A549 (cell line): ENCODE results near the gene R3HDM2. TPM values are rescaled to one million over a fixed set of nuclear protein-coding genes. Genes with fewer than 3 reads are reported as not detected.

Experiments
- ATAC-seq, 2 experiments: fragments of 200-7000 bp in 1 of 2; fragments of >200 bp in 1 of 2; cut with Nextera tagmentation in 1 of 2; cut with Tn5 transposase in 1 of 2; 3 replicates each; pipeline versions ENCODE4 v1.8.0 to v1.9.1; 2018 to 2020; ENCODE audit warnings: mild to moderate bottlenecking in 1 of 2, moderate library complexity in 1 of 2
- CTCF ChIA-PET: fragments of 300-600 bp; sonication (Branson Sonifier 250); formaldehyde crosslinking; extraction: SDS; loops from one replicate; lab custom pipeline; 2021; ENCODE audit warnings: antibody characterized with exemption, inconsistent platforms; lab: Yijun Ruan, JAX
- POLR2A ChIA-PET: fragments of 350-600 bp; formaldehyde crosslinking; extraction: SDS; loops from one replicate; lab custom pipeline; 2021; ENCODE audit warnings: antibody characterized with exemption, inconsistent platforms; lab: Yijun Ruan, JAX
- DNase-seq, 2 experiments: peaks; one replicate each; pipeline versions ENCODE4 v3.0.0 to v3.0.0-alpha.2; 2011 to 2016; ENCODE audit warnings: low read depth in 1 of 2, low spot score in 1 of 2
- FAIRE-seq: peaks from 2 replicates; lab custom pipeline; 2011; peaks lifted over from hg19 to GRCh38; lab: Jason Lieb, UNC
- H3K27ac ChIP-seq, 2 experiments: fragments of >200 bp; sonication (Bioruptor Twin); formaldehyde crosslinking; 3 replicates each; pipeline ENCODE4 v1.5.1; 2016 to 2017
- H3K4me1 ChIP-seq: fragments of >200 bp; sonication (Bioruptor Twin); formaldehyde crosslinking; 3 replicates; pipeline ENCODE4 v1.6.1; 2016
- H3K4me2 ChIP-seq: fragments of >200 bp; sonication (Bioruptor Twin); formaldehyde crosslinking; 3 replicates; pipeline ENCODE4 v1.6.1; 2016
- H3K4me3 ChIP-seq: fragments of >200 bp; sonication (Bioruptor Twin); formaldehyde crosslinking; 3 replicates; pipeline ENCODE4 v1.5.1; 2016
- H3K9me3 ChIP-seq: fragments of >200 bp; sonication (Bioruptor Twin); formaldehyde crosslinking; 3 replicates; pipeline ENCODE4 v1.6.1; 2016
- BHLHE40 ChIP-seq: IDR thresholded peaks from 2 replicates; pipeline ENCODE4 v1.6.1; 2012; ENCODE audit warnings: low read depth, low read length, inconsistent platforms
- CBX2 ChIP-seq: fragments of 200-600 bp; sonication (generic); IDR thresholded peaks from 2 replicates; pipeline ENCODE4 v1.6.1; 2016; ENCODE audit warnings: low read depth, mild to moderate bottlenecking, borderline replicate concordance
- CBX8 ChIP-seq: fragments of 200-600 bp; sonication (generic); IDR thresholded peaks from 2 replicates; pipeline ENCODE4 v1.6.1; 2016
- CEBPB ChIP-seq, 2 experiments: fragments of >200 bp in 1 of 2; sonication (Bioruptor Twin) in 1 of 2; formaldehyde crosslinking in 1 of 2; IDR thresholded peaks; 2 replicates each; pipeline ENCODE4 v1.6.1; 2012 to 2016
- CHD2 ChIP-seq: fragments of 150-350 bp; IDR thresholded peaks from 2 replicates; pipeline ENCODE4 v1.6.1; 2014; ENCODE audit warnings: low read length; ENCODE audit not compliant: partially characterized antibody
- CHD4 ChIP-seq: fragments of 200-600 bp; sonication (generic); IDR thresholded peaks from 2 replicates; pipeline ENCODE4 v1.6.1; 2016; ENCODE audit warnings: antibody characterized with exemption, mild to moderate bottlenecking, borderline replicate concordance
- EP300 ChIP-seq, 2 experiments: fragments of >200 bp; sonication (Bioruptor Twin); formaldehyde crosslinking; IDR thresholded peaks; 2 replicates in 1 of 2; 3 replicates in 1 of 2; pipeline ENCODE4 v1.6.1; 2016 to 2017
- ESRRA ChIP-seq: fragments of 150-350 bp; IDR thresholded peaks from 2 replicates; pipeline ENCODE4 v1.6.1; 2014; ENCODE audit warnings: mild to moderate bottlenecking, low read length, borderline replicate concordance
- FOSB ChIP-seq: fragments of 250-450 bp; sonication (Bioruptor Pico); IDR thresholded peaks from 2 replicates; pipeline ENCODE4 v1.5.0; 2020; ENCODE audit warnings: mild to moderate bottlenecking, moderate library complexity
- FOSL2 ChIP-seq, 2 experiments: fragments of 450-650 bp in 1 of 2; fragments of >200 bp in 1 of 2; sonication (Bioruptor Twin) in 1 of 2; formaldehyde crosslinking; IDR thresholded peaks; 2 replicates each; pipeline versions ENCODE4 v1.5.0 to v1.6.1; 2016 to 2020; ENCODE audit warnings: mild to moderate bottlenecking in 1 of 2, moderate library complexity in 1 of 2
- GATA3 ChIP-seq: IDR thresholded peaks from 2 replicates; pipeline ENCODE4 v1.6.1; 2012; ENCODE audit warnings: borderline replicate concordance
- HEYL ChIP-seq: fragments of 250-450 bp; sonication (Bioruptor Pico); IDR thresholded peaks from 2 replicates; pipeline ENCODE4 v1.8.0; 2021; ENCODE audit warnings: mild to moderate bottlenecking, moderate library complexity
- HOXA7 ChIP-seq: fragments of 250-450 bp; sonication (Bioruptor Pico); IDR thresholded peaks from 2 replicates; pipeline ENCODE4 v1.5.0; 2020; ENCODE audit warnings: mild to moderate bottlenecking, moderate library complexity
- HOXB13 ChIP-seq: fragments of 250-450 bp; sonication (Bioruptor Pico); IDR thresholded peaks from 2 replicates; pipeline ENCODE4 v1.5.0; 2020; ENCODE audit warnings: low read depth, mild to moderate bottlenecking, moderate library complexity
- JUN ChIP-seq, 2 experiments: fragments of >200 bp; sonication (Bioruptor Twin); formaldehyde crosslinking; IDR thresholded peaks; 2 replicates in 1 of 2; 3 replicates in 1 of 2; pipeline ENCODE4 v1.6.1; 2016 to 2017
- JUNB ChIP-seq: fragments of >200 bp; sonication (Bioruptor Twin); formaldehyde crosslinking; IDR thresholded peaks from 2 replicates; pipeline ENCODE4 v1.6.1; 2016
- KDM1A ChIP-seq: fragments of 200-600 bp; sonication (generic); IDR thresholded peaks from 2 replicates; pipeline ENCODE4 v1.6.1; 2016; ENCODE audit warnings: low read depth, mild to moderate bottlenecking
- MAFK ChIP-seq: fragments of 450-650 bp; IDR thresholded peaks from 2 replicates; pipeline ENCODE4 v1.6.1; 2014; ENCODE audit not compliant: partially characterized antibody
- NR3C1 ChIP-seq: fragments of >200 bp; sonication (Bioruptor Twin); formaldehyde crosslinking; IDR thresholded peaks from 3 replicates; pipeline ENCODE4 v1.6.1; 2017
- POLR2A ChIP-seq: IDR thresholded peaks from 2 replicates; pipeline ENCODE4 v1.6.1; 2012; ENCODE audit warnings: mild to moderate bottlenecking, low read length
- RAD21 ChIP-seq, 2 experiments: fragments of >200 bp in 1 of 2; sonication (Bioruptor Twin) in 1 of 2; formaldehyde crosslinking in 1 of 2; IDR thresholded peaks in 1 of 2; conservative IDR thresholded peaks in 1 of 2; 2 replicates in 1 of 2; 3 replicates in 1 of 2; pipeline ENCODE4 v1.6.1; 2012 to 2018; ENCODE audit warnings: inconsistent platforms in 1 of 2
- RARB ChIP-seq: fragments of 250-450 bp; sonication (Bioruptor Pico); IDR thresholded peaks from 2 replicates; pipeline ENCODE4 v1.8.0; 2021; ENCODE audit warnings: mild to moderate bottlenecking, moderate library complexity
- RFX5 ChIP-seq: fragments of 450-650 bp; IDR thresholded peaks from 2 replicates; pipeline ENCODE4 v1.7.1; 2014; ENCODE audit warnings: antibody characterized with exemption, mild to moderate bottlenecking, moderate library complexity
- SREBF2 ChIP-seq: fragments of 450-650 bp; IDR thresholded peaks from 2 replicates; pipeline ENCODE4 v1.6.1; 2014; ENCODE audit warnings: mild to moderate bottlenecking, moderate library complexity
- WGBS: methylation state at CpG from one replicate; pipeline ENCODE4 v1.1.6; 2017; ENCODE audit errors: missing lambda C conversion rate; 5-methylcytosine and 5-hydroxymethylcytosine counted together
- polyA plus RNA-seq, 4 experiments: library from polyadenylated mRNA; depleted of rRNA in 3 of 4; stranded (reverse); fragments of >200 nt; fragmentation: RNase III in 1 of 4; extraction: RNeasy Plus Mini Kit Qiagen cat#74134 plus additional on column Dnase treatment in 1 of 4; gene quantifications; 2 replicates in 3 of 4; 3 replicates in 1 of 4; pipeline ENCODE4 v1.2.3, GENCODE V29; 2011 to 2017
- TF ChIP-seq, protein P1 (sequence below): IDR thresholded peaks from 2 replicates; pipeline ENCODE4 v1.6.1; 2012
- TF ChIP-seq, protein P2 (sequence below): fragments of >200 bp; sonication (Bioruptor Twin); formaldehyde crosslinking; IDR thresholded peaks from 3 replicates; pipeline ENCODE4 v1.6.1; 2016
- TF ChIP-seq, protein P3 (sequence below): IDR thresholded peaks from 2 replicates; pipeline ENCODE4 v1.6.1; 2012; ENCODE audit warnings: low read depth, borderline replicate concordance
- TF ChIP-seq, protein P4 (sequence below): fragments of 250-450 bp; sonication (Bioruptor Pico); IDR thresholded peaks from 2 replicates; pipeline ENCODE4 v1.5.0; 2020; ENCODE audit warnings: low read depth, mild to moderate bottlenecking, moderate library complexity
- TF ChIP-seq, protein P5 (sequence below): IDR thresholded peaks from 2 replicates; pipeline ENCODE4 v1.6.1; 2012

The R3HDM2 gene
- polyA plus RNA-seq, 2 of the 4 experiments (the other 2 are of a cell fraction) = 14.0 to 30.6 TPM

DNA sequence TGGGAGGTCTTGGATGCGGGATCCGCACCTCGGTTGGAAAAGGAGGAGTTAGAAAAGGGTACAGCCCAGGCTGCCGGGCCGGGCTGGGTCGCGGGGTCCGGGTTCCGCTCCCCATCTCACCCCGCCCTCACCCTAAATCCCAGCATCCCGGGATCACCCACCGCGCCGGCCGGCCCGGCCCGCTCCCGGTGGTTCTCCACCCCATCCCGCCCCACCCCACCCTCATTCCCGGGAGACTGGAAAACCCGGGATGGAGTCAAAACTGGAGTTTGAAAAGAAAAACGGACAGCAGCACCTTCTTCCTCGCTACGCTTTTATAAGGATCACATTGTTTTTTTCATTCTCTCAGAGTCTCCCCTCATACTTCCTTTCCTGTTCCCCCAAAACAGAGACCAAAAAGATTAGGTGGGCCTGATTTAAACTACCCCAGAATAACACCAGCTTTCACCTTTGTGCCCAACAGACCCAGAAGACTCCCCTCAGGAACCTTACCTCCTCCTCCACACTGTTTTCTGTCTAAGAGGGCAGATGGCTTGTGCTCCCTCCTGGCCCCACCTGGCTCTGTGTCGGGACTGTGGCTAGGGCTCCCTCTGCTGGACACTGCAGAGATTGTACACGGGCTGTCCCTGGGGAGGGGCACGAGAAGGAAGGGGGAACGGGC lies 31.5 kb upstream of the R3HDM2 start (continued):
- TF ChIP-seq JUN (IDR thresholded peaks at IDR 0.05) = peak; percentile 51 to 58; a peak in 3 of 5 replicates
- TF ChIP-seq SREBF2 = no peak
- TF ChIP-seq RAD21 (conservative IDR thresholded peaks at IDR 0.05 in 1 of 2, IDR thresholded peaks at IDR 0.05 in 1 of 2) = peak; percentile 84 to 91
- TF ChIP-seq EP300 (IDR thresholded peaks at IDR 0.05) = peak in 1 of 2 experiments; percentile 21; a peak in 2 of 5 replicates
- TF ChIP-seq, protein P1, sequence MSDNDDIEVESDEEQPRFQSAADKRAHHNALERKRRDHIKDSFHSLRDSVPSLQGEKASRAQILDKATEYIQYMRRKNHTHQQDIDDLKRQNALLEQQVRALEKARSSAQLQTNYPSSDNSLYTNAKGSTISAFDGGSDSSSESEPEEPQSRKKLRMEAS = peak; percentile 90
- TF ChIP-seq CHD4 = no peak

DNA sequence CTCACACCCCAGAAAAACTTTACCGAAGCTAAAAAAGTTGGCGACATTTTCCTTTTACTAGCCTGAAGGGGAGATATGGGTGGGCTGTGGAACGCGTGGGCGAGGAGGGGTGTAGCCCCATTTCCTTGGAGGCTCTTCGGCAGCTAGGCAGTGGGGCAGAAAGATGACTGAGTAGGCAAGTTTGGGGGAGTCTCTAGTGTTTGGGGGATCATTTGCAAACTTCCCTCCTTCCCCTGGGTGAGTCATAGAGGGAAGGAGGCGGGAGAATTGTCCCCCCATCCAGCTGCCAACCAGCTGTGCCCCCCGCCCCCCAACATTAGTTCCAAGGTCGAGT lies 31.0 kb upstream of the R3HDM2 start:
- no peak for FAIRE-seq
- WGBS = 2% methylated on average over 9 of the region's 9 CpGs
- TF ChIP-seq FOSB = peak; percentile 39; the same call in 1 of the 2 replicates
- TF ChIP-seq JUN (IDR thresholded peaks at IDR 0.05) = peak in 1 of 2 experiments; percentile 35; a peak in 1 of 5 replicates
- TF ChIP-seq, protein P2, sequence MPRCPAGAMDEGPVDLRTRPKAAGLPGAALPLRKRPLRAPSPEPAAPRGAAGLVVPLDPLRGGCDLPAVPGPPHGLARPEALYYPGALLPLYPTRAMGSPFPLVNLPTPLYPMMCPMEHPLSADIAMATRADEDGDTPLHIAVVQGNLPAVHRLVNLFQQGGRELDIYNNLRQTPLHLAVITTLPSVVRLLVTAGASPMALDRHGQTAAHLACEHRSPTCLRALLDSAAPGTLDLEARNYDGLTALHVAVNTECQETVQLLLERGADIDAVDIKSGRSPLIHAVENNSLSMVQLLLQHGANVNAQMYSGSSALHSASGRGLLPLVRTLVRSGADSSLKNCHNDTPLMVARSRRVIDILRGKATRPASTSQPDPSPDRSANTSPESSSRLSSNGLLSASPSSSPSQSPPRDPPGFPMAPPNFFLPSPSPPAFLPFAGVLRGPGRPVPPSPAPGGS = peak; percentile 67; the same call in 1 of the 3 replicates
- TF ChIP-seq FOSL2 (IDR thresholded peaks at IDR 0.05) = no peak; the same call in 1 of the 2 replicates
- peak; percentile 82 for TF ChIP-seq FOSL2 (CRISPR knock-in tag; IDR thresholded peaks at IDR 0.05)
- 0 out of 5 replicates have a peak, but pooled peaks of 1 of the 2 experiments have one; percentile 18 for TF ChIP-seq EP300 (IDR thresholded peaks at IDR 0.05)
- TF ChIP-seq, protein P3, sequence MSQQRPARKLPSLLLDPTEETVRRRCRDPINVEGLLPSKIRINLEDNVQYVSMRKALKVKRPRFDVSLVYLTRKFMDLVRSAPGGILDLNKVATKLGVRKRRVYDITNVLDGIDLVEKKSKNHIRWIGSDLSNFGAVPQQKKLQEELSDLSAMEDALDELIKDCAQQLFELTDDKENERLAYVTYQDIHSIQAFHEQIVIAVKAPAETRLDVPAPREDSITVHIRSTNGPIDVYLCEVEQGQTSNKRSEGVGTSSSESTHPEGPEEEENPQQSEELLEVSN = 0 out of 2 replicates have a peak, but pooled peaks have one; percentile 7
- TF ChIP-seq CBX2 = no peak
- 0 out of 2 replicates have a peak, but pooled peaks have one; percentile 84 for TF ChIP-seq HOXA7 (CRISPR knock-in tag)
- TF ChIP-seq KDM1A = no peak
- no peak; the same call in 1 of the 2 replicates for TF ChIP-seq JUNB
- no peak for TF ChIP-seq CHD2
- TF ChIP-seq, protein P4, sequence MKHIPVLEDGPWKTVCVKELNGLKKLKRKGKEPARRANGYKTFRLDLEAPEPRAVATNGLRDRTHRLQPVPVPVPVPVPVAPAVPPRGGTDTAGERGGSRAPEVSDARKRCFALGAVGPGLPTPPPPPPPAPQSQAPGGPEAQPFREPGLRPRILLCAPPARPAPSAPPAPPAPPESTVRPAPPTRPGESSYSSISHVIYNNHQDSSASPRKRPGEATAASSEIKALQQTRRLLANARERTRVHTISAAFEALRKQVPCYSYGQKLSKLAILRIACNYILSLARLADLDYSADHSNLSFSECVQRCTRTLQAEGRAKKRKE (CRISPR knock-in tag) = no peak
- Histone ChIP-seq H3K27ac (peak overlapping the region; percentile 92 to 99), H3K4me1 (peaks cover 25% of the 10 kb centered on the region), H3K9me3 (no peaks in the 10 kb centered on the region), H3K4me2 (peak overlapping the region; percentile 97), H3K4me3 (peak overlapping the region; percentile 65)
- peak; percentile 12 to 17 for ATAC-seq
- CTCF ChIA-PET = interaction anchor here (0.6 to 9.7 kb wide), 31 partner anchors 10 to 534 kb away, joined by 3 to 240 read pairs (median 5); partner anchors contain the start of genes ARHGAP9, INHBC, INHBE and MARS1
- no peak for DNase-seq
- POLR2A ChIA-PET = interaction anchor here (0.6 kb wide), 2 partner anchors 20 to 35 kb away, joined by 4 to 6 read pairs; no protein-coding TSS in a partner anchor

DNA sequence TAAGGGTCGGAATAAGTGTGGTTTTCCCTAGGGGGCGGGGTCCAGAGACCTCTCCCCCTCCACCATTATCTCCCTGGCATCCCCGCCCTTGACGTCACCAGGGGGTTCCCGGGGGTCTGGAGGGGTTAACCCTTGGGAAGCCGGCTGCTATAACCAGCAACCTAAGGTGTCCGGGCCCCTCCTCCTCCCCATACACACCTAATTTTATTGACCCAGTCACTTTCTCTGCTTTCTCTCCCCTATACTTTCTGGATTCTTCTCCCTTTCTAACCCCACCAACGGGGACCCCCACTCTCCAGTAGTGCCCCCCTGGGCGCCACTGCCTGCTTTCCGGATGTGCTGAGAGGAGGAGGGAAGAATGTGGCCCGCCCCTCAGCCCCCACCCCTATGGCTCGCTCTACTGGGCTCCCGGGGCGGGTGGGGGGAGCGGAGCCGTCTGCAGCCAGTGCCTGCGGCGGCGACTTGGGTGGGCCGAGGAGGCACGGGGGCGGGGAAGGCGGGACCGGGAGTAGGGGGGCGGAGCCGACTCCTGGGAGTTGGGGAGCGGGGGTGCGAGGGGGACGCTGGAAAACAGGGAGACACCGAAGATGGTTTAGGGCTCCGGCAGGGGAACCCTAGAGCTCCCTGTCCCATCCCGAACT lies 30.6 kb upstream of the R3HDM2 start:
- Histone ChIP-seq H3K9me3 (no peaks in the 10 kb centered on the region), H3K4me3 (peak overlapping the region; percentile 65), H3K27ac (peak overlapping the region; percentile 92 to 99), H3K4me2 (peak overlapping the region; percentile 97), H3K4me1 (peaks cover 30% of the 10 kb centered on the region)
- no peak for TF ChIP-seq ESRRA
- no peak for TF ChIP-seq BHLHE40
- no peak for TF ChIP-seq JUNB
- no peak for TF ChIP-seq HOXB13 (CRISPR knock-in tag)
- no peak for TF ChIP-seq CEBPB (IDR thresholded peaks at IDR 0.05)
- TF ChIP-seq NR3C1 = no peak
- TF ChIP-seq POLR2A = no peak; the same call in none of the 2 replicates
- TF ChIP-seq JUN (IDR thresholded peaks at IDR 0.05) = peak; percentile 5 to 52; a peak in 4 of 5 replicates
- TF ChIP-seq CHD2 = no peak
- TF ChIP-seq RARB (CRISPR knock-in tag) = no peak
- no peak for TF ChIP-seq FOSL2 (IDR thresholded peaks at IDR 0.05)
- TF ChIP-seq FOSL2 (CRISPR knock-in tag; IDR thresholded peaks at IDR 0.05) = no peak
- TF ChIP-seq CBX8 = no peak
- TF ChIP-seq, protein P1 = no peak; the same call in none of the 2 replicates
- TF ChIP-seq EP300 (IDR thresholded peaks at IDR 0.05) = peak; percentile 14 to 53; a peak in 2 of 5 replicates
- peak; percentile 45; the same call in 1 of the 2 replicates for TF ChIP-seq GATA3
- TF ChIP-seq, protein P5, sequence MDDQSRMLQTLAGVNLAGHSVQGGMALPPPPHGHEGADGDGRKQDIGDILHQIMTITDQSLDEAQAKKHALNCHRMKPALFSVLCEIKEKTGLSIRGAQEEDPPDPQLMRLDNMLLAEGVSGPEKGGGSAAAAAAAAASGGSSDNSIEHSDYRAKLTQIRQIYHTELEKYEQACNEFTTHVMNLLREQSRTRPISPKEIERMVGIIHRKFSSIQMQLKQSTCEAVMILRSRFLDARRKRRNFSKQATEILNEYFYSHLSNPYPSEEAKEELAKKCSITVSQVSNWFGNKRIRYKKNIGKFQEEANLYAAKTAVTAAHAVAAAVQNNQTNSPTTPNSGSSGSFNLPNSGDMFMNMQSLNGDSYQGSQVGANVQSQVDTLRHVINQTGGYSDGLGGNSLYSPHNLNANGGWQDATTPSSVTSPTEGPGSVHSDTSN = peak; percentile 76
- no peak for TF ChIP-seq RAD21 (conservative IDR thresholded peaks at IDR 0.05 in 1 of 2, IDR thresholded peaks at IDR 0.05 in 1 of 2)
- no peak for TF ChIP-seq HEYL (CRISPR knock-in tag)
- TF ChIP-seq RFX5 = no peak
- no peak for TF ChIP-seq MAFK
- TF ChIP-seq CHD4 = no peak
- WGBS = under 1% methylated on average over 14 of the region's 32 CpGs
- FAIRE-seq (no peak), DNase-seq (peak; percentile 86 to 92), ATAC-seq (peak; percentile 49 to 68)
- POLR2A ChIA-PET = interaction anchor here (0.6 kb wide), 1 partner anchor 34 kb away, joined by 4 read pairs; no protein-coding TSS in a partner anchor
- CTCF ChIA-PET = interaction anchor here (0.9 to 9.7 kb wide), 10 partner anchors 9 to 274 kb away, joined by 3 to 240 read pairs (median 6); partner anchors contain the start of genes ARHGAP9, INHBE and MARS1
